Naive thymus-derived CD8-positive, alpha-beta T cell (primary cell): ENCODE measurements around the gene ENPP3. TPM values are rescaled to one million over a fixed set of nuclear protein-coding genes. Genes with fewer than 3 reads are reported as not detected.

Experiments used
- ATAC-seq, 2 donors: fragments of 150-1000 bp; cut with Tn5 transposase in 1 of 2; sonication (Bioruptor Pico), chemical (Tn5 transposase) in 1 of 2; 1 replicate in 1 of 2; 2 replicates in 1 of 2; pipeline ENCODE4 v1.10.0; 2021; ENCODE audit warnings: mild to moderate bottlenecking in 2 of 2, moderate library complexity in 2 of 2
- POLR2A ChIA-PET: fragments of 350-600 bp; sonication (Branson Sonifier 250); formaldehyde crosslinking; loops from one replicate; lab custom pipeline; 2021; ENCODE audit warnings: antibody characterized with exemption; lab: Charles Lee
- DNase-seq, 10 donors: peaks; one replicate each; pipeline versions ENCODE4 v3.0.0 to v3.0.0-alpha.2; 2020 to 2022
- H3K27ac Mint-ChIP-seq, 10 donors: one replicate each; pipeline ENCODE4 v1.8.0; 2020 to 2022; ENCODE audit warnings: mild to moderate bottlenecking in 10 of 10, mixed read lengths in 10 of 10, moderate library complexity in 4 of 10, inconsistent platforms in 1 of 10
- H3K27me3 Mint-ChIP-seq, 5 donors: one replicate each; pipeline ENCODE4 v1.8.0; 2021 to 2022; ENCODE audit warnings: mixed read lengths in 5 of 5
- H3K36me3 Mint-ChIP-seq, 3 donors: one replicate each; pipeline ENCODE4 v1.8.0; 2020 to 2022; ENCODE audit warnings: mixed read lengths in 3 of 3, mild to moderate bottlenecking in 2 of 3, inconsistent platforms in 1 of 3
- H3K4me1 Mint-ChIP-seq, 4 donors: one replicate each; pipeline ENCODE4 v1.8.0; 2021 to 2022; ENCODE audit warnings: mixed read lengths in 4 of 4
- H3K4me3 Mint-ChIP-seq, 10 donors: one replicate each; pipeline ENCODE4 v1.8.0; 2020 to 2022; ENCODE audit warnings: mild to moderate bottlenecking in 10 of 10, mixed read lengths in 10 of 10, moderate library complexity in 6 of 10, inconsistent platforms in 1 of 10
- H3K9me3 Mint-ChIP-seq, 9 donors: one replicate each; pipeline ENCODE4 v1.8.0; 2020 to 2022; ENCODE audit warnings: mixed read lengths in 9 of 9, mild to moderate bottlenecking in 3 of 9, inconsistent platforms in 1 of 9, moderate library complexity in 1 of 9
- polyA plus RNA-seq, 3 donors: library from polyadenylated mRNA; unstranded; fragments of 300-500 nt; fragmentation: Illumina TruSeq; gene quantifications; one replicate each; pipeline ENCODE4 v1.2.3, GENCODE V29; 2021
- total RNA-seq, 8 experiments: library from RNA in 2 of 8; stranded (reverse) in 2 of 8; gene quantifications; one replicate each; pipeline ENCODE4 v1.2.3 and lab custom pipeline; 2021 to 2026

The ENPP3 gene
- total and polyA plus RNA-seq, 5 experiments from 2014 or later, result 0.11 to 0.44 (median 0.21) TPM; not detected in 1

GRCh38 chr6:131669891-131670290, 32.8 kb downstream of the ENPP3 start:
- H3K36me3 Mint-ChIP-seq, result peaks cover 0 to 3% (median 0%) of the 10 kb centered on the region in 3 donors
- H3K27ac Mint-ChIP-seq, result no peak overlapping the region
- H3K9me3 Mint-ChIP-seq, result peaks cover 0 to 3% (median 0%) of the 10 kb centered on the region in 9 donors
- peaks cover 0 to 3% (median 0%) of the 10 kb centered on the region in 5 donors for H3K27me3 Mint-ChIP-seq
- no peaks in the 10 kb centered on the region for H3K4me1 Mint-ChIP-seq
- no peak for ATAC-seq
- POLR2A ChIA-PET, result no interaction called here
- no peak overlapping the region for H3K4me3 Mint-ChIP-seq
- no peak for DNase-seq

- no peaks in the 10 kb centered on the region for H3K4me1 Mint-ChIP-seq
- H3K4me3 Mint-ChIP-seq, result no peak overlapping the region
- POLR2A ChIA-PET, result no interaction called here
- ATAC-seq (no peak), DNase-seq (no peak)
- peaks cover 0 to 3% (median 0%) of the 10 kb centered on the region in 9 donors for H3K9me3 Mint-ChIP-seq
- peaks cover 0 to 3% (median 0%) of the 10 kb centered on the region in 3 donors for H3K36me3 Mint-ChIP-seq
- no peak overlapping the region for H3K27ac Mint-ChIP-seq
- no peaks in the 10 kb centered on the region for H3K27me3 Mint-ChIP-seq
Measured at GRCh38 chr6:131673184-131673583, 36.1 kb downstream of the ENPP3 start.

- DNase-seq, result no peak
- Mint-ChIP-seq H3K4me1 (peaks cover 0 to 9% (median 0%) of the 10 kb centered on the region in 4 donors), H3K36me3 (peaks cover 0 to under 1% (median 0%) of the 10 kb centered on the region in 3 donors), H3K4me3 (no peak overlapping the region), H3K27me3 (peaks cover 0 to 2% (median 0%) of the 10 kb centered on the region in 5 donors), H3K9me3 (no peaks in the 10 kb centered on the region), H3K27ac (no peak overlapping the region)
- no peak for ATAC-seq
- POLR2A ChIA-PET, result no interaction called here
Measured at GRCh38 chr6:131678442-131678841, 41.3 kb downstream of the ENPP3 start.

- Mint-ChIP-seq H3K27me3 (peaks cover 0 to 2% (median 0%) of the 10 kb centered on the region in 5 donors), H3K4me3 (no peak overlapping the region), H3K9me3 (no peaks in the 10 kb centered on the region), H3K27ac (no peak overlapping the region), H3K4me1 (peaks cover 0 to 19% (median 0%) of the 10 kb centered on the region in 4 donors), H3K36me3 (peaks cover 0 to 4% (median 0%) of the 10 kb centered on the region in 3 donors)
- DNase-seq (no peak), ATAC-seq (no peak)
- POLR2A ChIA-PET, result no interaction called here
Measured at GRCh38 chr6:131680868-131681267, 43.8 kb downstream of the ENPP3 start.

- POLR2A ChIA-PET, result no interaction called here
- Mint-ChIP-seq H3K9me3 (no peaks in the 10 kb centered on the region), H3K4me1 (peaks cover 0 to 19% (median 0%) of the 10 kb centered on the region in 4 donors), H3K36me3 (peaks cover 0 to 4% (median 1%) of the 10 kb centered on the region in 3 donors), H3K27me3 (peaks cover 0 to 2% (median 0%) of the 10 kb centered on the region in 5 donors), H3K4me3 (no peak overlapping the region), H3K27ac (no peak overlapping the region)
- DNase-seq (no peak), ATAC-seq (no peak)
Measured at GRCh38 chr6:131681585-131681984, 44.5 kb downstream of the ENPP3 start.

- ATAC-seq (no peak), DNase-seq (no peak)
- H3K36me3 Mint-ChIP-seq, result peaks cover 0 to 4% (median 2%) of the 10 kb centered on the region in 3 donors
- peaks cover 0 to 19% (median 0%) of the 10 kb centered on the region in 4 donors for H3K4me1 Mint-ChIP-seq
- H3K4me3 Mint-ChIP-seq, result no peak overlapping the region
- H3K27me3 Mint-ChIP-seq, result peaks cover 0 to 2% (median 0%) of the 10 kb centered on the region in 5 donors
- no peaks in the 10 kb centered on the region for H3K9me3 Mint-ChIP-seq
- no peak overlapping the region for H3K27ac Mint-ChIP-seq
- POLR2A ChIA-PET, result no interaction called here
Measured at GRCh38 chr6:131682442-131682841, 45.3 kb downstream of the ENPP3 start.

GRCh38 chr6:131683479-131683878, 46.4 kb downstream of the ENPP3 start:
- POLR2A ChIA-PET, result no interaction called here
- Mint-ChIP-seq H3K4me3 (no peak overlapping the region), H3K4me1 (peaks cover 0 to 25% (median 0%) of the 10 kb centered on the region in 4 donors), H3K27ac (no peak overlapping the region), H3K27me3 (peaks cover 0 to 2% (median 0%) of the 10 kb centered on the region in 5 donors), H3K9me3 (peaks cover 0 to 2% (median 0%) of the 10 kb centered on the region in 9 donors), H3K36me3 (peaks cover 0 to 4% (median 2%) of the 10 kb centered on the region in 3 donors)
- no peak for ATAC-seq
- DNase-seq, result no peak

GRCh38 chr6:131685266-131685780, 48.2 kb downstream of the ENPP3 start:
- DNase-seq, result no peak
- no peak for ATAC-seq
- peaks cover 0 to under 1% (median 0%) of the 10 kb centered on the region in 5 donors for H3K27me3 Mint-ChIP-seq
- peaks cover 0 to 40% (median 0%) of the 10 kb centered on the region in 4 donors for H3K4me1 Mint-ChIP-seq
- POLR2A ChIA-PET, result no interaction called here
- peaks cover 0 to 4% (median 2%) of the 10 kb centered on the region in 3 donors for H3K36me3 Mint-ChIP-seq
- H3K27ac Mint-ChIP-seq, result no peak overlapping the region
- H3K9me3 Mint-ChIP-seq, result peaks cover 0 to 3% (median 0%) of the 10 kb centered on the region in 9 donors
- no peak overlapping the region for H3K4me3 Mint-ChIP-seq

- Mint-ChIP-seq H3K27me3 (no peaks in the 10 kb centered on the region), H3K27ac (no peak overlapping the region), H3K4me3 (no peak overlapping the region), H3K4me1 (peaks cover 0 to 46% (median 0%) of the 10 kb centered on the region in 4 donors), H3K9me3 (peaks cover 0 to 3% (median 0%) of the 10 kb centered on the region in 9 donors), H3K36me3 (peaks cover 0 to 4% (median 2%) of the 10 kb centered on the region in 3 donors)
- ATAC-seq (no peak), DNase-seq (no peak)
- POLR2A ChIA-PET, result no interaction called here
Measured at GRCh38 chr6:131687022-131687421, 49.9 kb downstream of the ENPP3 start.

GRCh38 chr6:131688286-131688685, 51.2 kb downstream of the ENPP3 start:
- Mint-ChIP-seq H3K9me3 (peaks cover 0 to 3% (median 0%) of the 10 kb centered on the region in 9 donors), H3K4me1 (peaks cover 0 to 40% (median 0%) of the 10 kb centered on the region in 4 donors), H3K27ac (peak overlapping the region in 2 of 10 donors; percentile 50 to 75), H3K4me3 (peak overlapping the region in 1 of 10 donors; percentile 53), H3K36me3 (peaks cover 0 to 4% (median 2%) of the 10 kb centered on the region in 3 donors), H3K27me3 (no peaks in the 10 kb centered on the region)
- ATAC-seq (no peak), DNase-seq (no peak)
- POLR2A ChIA-PET, result interaction anchor here (0.7 kb wide), 1 partner anchor 243 kb away, joined by 4 read pairs; no protein-coding TSS in a partner anchor

- peaks cover 0 to 29% (median 0%) of the 10 kb centered on the region in 4 donors for H3K4me1 Mint-ChIP-seq
- H3K4me3 Mint-ChIP-seq, result no peak overlapping the region
- peak overlapping the region in 1 of 10 donors; percentile 12 for H3K27ac Mint-ChIP-seq
- DNase-seq, result no peak
- peaks cover 0 to 3% (median 0%) of the 10 kb centered on the region in 9 donors for H3K9me3 Mint-ChIP-seq
- no peaks in the 10 kb centered on the region for H3K36me3 Mint-ChIP-seq
- no peak for ATAC-seq
- POLR2A ChIA-PET, result no interaction called here
- peaks cover 0 to 4% (median 1%) of the 10 kb centered on the region in 5 donors for H3K27me3 Mint-ChIP-seq
Measured at GRCh38 chr6:131692031-131692430, 54.9 kb downstream of the ENPP3 start.

GRCh38 chr6:131692589-131692988, 55.5 kb downstream of the ENPP3 start:
- DNase-seq (no peak), ATAC-seq (no peak)
- Mint-ChIP-seq H3K4me3 (no peak overlapping the region), H3K27ac (no peak overlapping the region), H3K27me3 (peaks cover 0 to 5% (median 1%) of the 10 kb centered on the region in 5 donors), H3K36me3 (no peaks in the 10 kb centered on the region), H3K9me3 (peaks cover 0 to 3% (median 0%) of the 10 kb centered on the region in 9 donors), H3K4me1 (peaks cover 0 to 29% (median 0%) of the 10 kb centered on the region in 4 donors)
- POLR2A ChIA-PET, result no interaction called here

- Mint-ChIP-seq H3K4me1 (peaks cover 0 to 25% (median 0%) of the 10 kb centered on the region in 4 donors), H3K9me3 (peaks cover 0 to 2% (median 0%) of the 10 kb centered on the region in 9 donors), H3K27me3 (peaks cover 0 to 5% (median 1%) of the 10 kb centered on the region in 5 donors), H3K27ac (no peak overlapping the region), H3K36me3 (no peaks in the 10 kb centered on the region), H3K4me3 (no peak overlapping the region)
- ATAC-seq (no peak), DNase-seq (no peak)
- POLR2A ChIA-PET, result no interaction called here
Measured at GRCh38 chr6:131693384-131693783, 56.3 kb downstream of the ENPP3 start.
